HCT116 (cell line): Measurements from ENCODE around the gene ACCS. TPM values are rescaled to one million over a fixed set of nuclear protein-coding genes. Genes with fewer than 3 reads are reported as not detected.

Experiments
- ATAC-seq: fragments of 200-7000 bp; cut with Tn5 transposase; 2 replicates; pipeline ENCODE4 v1.9.1; 2020; ENCODE audit warnings: mild to moderate bottlenecking, moderate library complexity
- BruUV-seq: library from RNA; stranded (reverse); fragments of 400-500 nt; replicated peaks from 2 replicates; lab custom pipeline; 2021; lab: Mats Ljungman, UMichigan
- CTCF ChIA-PET: fragments of 300-600 bp; sonication (Branson Sonifier 250); formaldehyde crosslinking; loops from one replicate; lab custom pipeline; 2021; ENCODE audit warnings: antibody characterized with exemption; lab: Charles Lee
- POLR2A ChIA-PET: fragments of 300-600, 350-600 bp; sonication (Branson Sonifier 250); formaldehyde crosslinking; loops from one replicate; lab custom pipeline; 2021; ENCODE audit warnings: antibody characterized with exemption; lab: Charles Lee
- RAD21 ChIA-PET, 2 experiments: fragments of 300-600 bp; sonication (Branson Sonifier 250); formaldehyde crosslinking; loops; one replicate each; lab custom pipeline; 2023; ENCODE audit warnings: low total read pairs in 2 of 2; ENCODE audit not compliant: uncharacterized antibody in 2 of 2, unreplicated experiment in 2 of 2, low non-redundant PET in 1 of 2; lab: Charles Lee
- DNase-seq: peaks from one replicate; pipeline ENCODE4 v3.0.0-alpha.2; 2010; ENCODE audit warnings: low read depth, low spot score
- H2AFZ ChIP-seq: fragments of 200-600 bp; shearing (Covaris generic), sonication (generic); 2 replicates; pipeline ENCODE4 v1.6.1; 2017; ENCODE audit warnings: low read depth, mixed run types, mixed read lengths, antibody characterized with exemption, low read length; ENCODE audit not compliant: poor library complexity, severe bottlenecking
- H3K27ac ChIP-seq: 2 replicates; pipeline ENCODE4 v1.5.1; 2012; ENCODE audit warnings: low read depth, low read length
- H3K27me3 ChIP-seq: fragments of 200-600 bp; sonication (generic); 2 replicates; pipeline ENCODE4 v1.6.1; 2016; ENCODE audit warnings: mixed run types, low read length, mixed read lengths; ENCODE audit not compliant: insufficient read depth
- H3K36me3 ChIP-seq, 2 experiments: fragments of 200-500 bp in 1 of 2; fragments of 200-600 bp in 1 of 2; sonication (Bioruptor generic) in 1 of 2; sonication (generic) in 1 of 2; 2 replicates each; pipeline versions ENCODE4 v1.5.1 to v1.6.1; 2014 to 2016; ENCODE audit warnings: low read length in 2 of 2, inconsistent platforms in 1 of 2, mixed read lengths in 1 of 2, mixed run types in 1 of 2; ENCODE audit not compliant: insufficient read depth in 2 of 2, control insufficient read depth in 1 of 2
- H3K4me1 ChIP-seq, 2 experiments: fragments of 200-600 bp in 1 of 2; sonication (generic) in 1 of 2; 2 replicates each; pipeline versions ENCODE4 v1.5.1 to v1.6.1; 2012 to 2017; ENCODE audit warnings: low read length in 2 of 2, inconsistent platforms in 1 of 2, mild to moderate bottlenecking in 1 of 2, mixed read lengths in 1 of 2, mixed run types in 1 of 2, moderate library complexity in 1 of 2; ENCODE audit not compliant: insufficient read depth in 2 of 2, control insufficient read depth in 1 of 2
- H3K4me2 ChIP-seq: fragments of 200-600 bp; sonication (generic); 2 replicates; pipeline ENCODE4 v1.6.1; 2017; ENCODE audit warnings: mixed run types, low read length, mixed read lengths
- H3K4me3 ChIP-seq, 2 experiments: fragments of 200-600 bp in 1 of 2; sonication (generic) in 1 of 2; replicated peaks in 1 of 2; 2 replicates each; pipeline ENCODE4 v1.5.1; 2011 to 2016; ENCODE audit warnings: low read length in 2 of 2, control low read depth in 1 of 2, low read depth in 1 of 2, mild to moderate bottlenecking in 1 of 2, mixed read lengths in 1 of 2, mixed run types in 1 of 2
- H3K79me2 ChIP-seq: fragments of 200-600 bp; sonication (generic); 2 replicates; pipeline ENCODE4 v1.6.1; 2017; ENCODE audit warnings: mild to moderate bottlenecking, mixed run types, low read length, moderate library complexity, mixed read lengths; ENCODE audit not compliant: insufficient read depth
- H3K9ac ChIP-seq: fragments of 200-600 bp; sonication (generic); 2 replicates; pipeline ENCODE4 v1.6.1; 2016; ENCODE audit warnings: low read length, mixed read lengths
- H3K9me2 ChIP-seq: fragments of 200-600 bp; sonication (generic), shearing (Covaris generic); 2 replicates; pipeline ENCODE4 v1.6.1; 2017; ENCODE audit warnings: mixed run types, mild to moderate bottlenecking, moderate library complexity; ENCODE audit not compliant: insufficient read depth
- H3K9me3 ChIP-seq, 2 experiments: fragments of 200-500 bp in 1 of 2; fragments of 200-600 bp in 1 of 2; sonication (Bioruptor generic) in 1 of 2; sonication (generic) in 1 of 2; 2 replicates each; pipeline ENCODE4 v1.6.1; 2014 to 2017; ENCODE audit warnings: low read length in 2 of 2, mixed read lengths in 2 of 2, inconsistent platforms in 1 of 2, low read depth in 1 of 2, mild to moderate bottlenecking in 1 of 2, mixed run types in 1 of 2, moderate library complexity in 1 of 2; ENCODE audit not compliant: control insufficient read depth in 1 of 2, insufficient read depth in 1 of 2
- H4K20me1 ChIP-seq: fragments of 200-600 bp; sonication (generic), shearing (Covaris generic); 2 replicates; pipeline ENCODE4 v1.6.1; 2017; ENCODE audit warnings: mixed run types, mild to moderate bottlenecking, moderate library complexity; ENCODE audit not compliant: insufficient read depth
- ATF3 ChIP-seq: IDR thresholded peaks from 2 replicates; pipeline ENCODE4 v1.6.1; 2012
- CBX3 ChIP-seq: IDR thresholded peaks from 2 replicates; pipeline ENCODE4 v1.6.1; 2012; ENCODE audit warnings: low read depth
- CEBPB ChIP-seq: IDR thresholded peaks from 2 replicates; pipeline ENCODE4 v1.6.1; 2012; ENCODE audit warnings: low read depth
- ELF1 ChIP-seq: IDR thresholded peaks from 2 replicates; pipeline ENCODE4 v1.6.1; 2012; ENCODE audit warnings: low read depth, borderline replicate concordance
- EZH2 ChIP-seq: fragments of 200-600 bp; sonication (generic); IDR thresholded peaks from 2 replicates; pipeline ENCODE4 v1.6.1; 2017; ENCODE audit warnings: antibody characterized with exemption, mixed run types
- EZH2phosphoT487 ChIP-seq: fragments of 200-600 bp; IDR thresholded peaks from 2 replicates; pipeline ENCODE4 v1.6.1; 2018; ENCODE audit warnings: antibody characterized with exemption, borderline replicate concordance
- POLR2A ChIP-seq: IDR thresholded peaks from 2 replicates; pipeline ENCODE4 v1.7.0; 2011; ENCODE audit warnings: borderline replicate concordance; ENCODE audit not compliant: insufficient read depth, insufficient read length; ENCODE audit errors: extremely low read depth
- POLR2AphosphoS5 ChIP-seq: IDR thresholded peaks from 2 replicates; pipeline ENCODE4 v1.6.1; 2011; ENCODE audit warnings: mild to moderate bottlenecking, low read depth, low read length, moderate library complexity
- RAD21 ChIP-seq: IDR thresholded peaks from 2 replicates; pipeline ENCODE4 v1.6.1; 2012; ENCODE audit warnings: low read depth, mild to moderate bottlenecking
- REST ChIP-seq: IDR thresholded peaks from 2 replicates; pipeline ENCODE4 v1.6.1; 2012; ENCODE audit warnings: low read depth
- SIN3A ChIP-seq: IDR thresholded peaks from 2 replicates; pipeline ENCODE4 v1.6.1; 2012; ENCODE audit warnings: low read depth
- TCF7L2 ChIP-seq: IDR thresholded peaks from 2 replicates; pipeline ENCODE4 v1.7.0; 2011; ENCODE audit warnings: borderline replicate concordance, inconsistent platforms; ENCODE audit not compliant: insufficient read depth, insufficient read length; ENCODE audit errors: extremely low read depth
- YY1 ChIP-seq: IDR thresholded peaks from 2 replicates; pipeline ENCODE4 v1.6.1; 2011; ENCODE audit warnings: low read length, low read depth, moderate library complexity, mild to moderate bottlenecking; ENCODE audit not compliant: insufficient replicate concordance; ENCODE audit errors: extremely low read depth
- ZBTB33 ChIP-seq: IDR thresholded peaks from 2 replicates; pipeline ENCODE4 v1.6.1; 2011; ENCODE audit warnings: mild to moderate bottlenecking, low read length, moderate library complexity; ENCODE audit not compliant: insufficient replicate concordance; ENCODE audit errors: extremely low read depth
- ZFX ChIP-seq: fragments of 450-650 bp; IDR thresholded peaks from 2 replicates; pipeline ENCODE4 v1.6.1; 2017
- ZNF274 ChIP-seq: fragments of 200-500 bp; sonication (Bioruptor generic); IDR thresholded peaks from 2 replicates; pipeline ENCODE4 v1.6.1; 2014; ENCODE audit warnings: mild to moderate bottlenecking, low read depth, low read length, inconsistent platforms
- intact Hi-C: fragments of 100-400 bp; cut with micrococcal nuclease; formaldehyde crosslinking; loops from 2 replicates; pipeline ENCODE4 v1.10.0; 2022
- total RNA-seq: library from RNA; stranded (reverse); gene quantifications from one replicate; pipeline ENCODE4 v1.2.1, GENCODE V29; 2021; ENCODE audit not compliant: unreplicated experiment

The ACCS gene
- total RNA-seq, 1 experiment from 2014 or later = 13.2 TPM

GRCh38 chr11:44032299-44033085 is 33.6 kb upstream of the ACCS start:
- Histone ChIP-seq H3K4me1 (peaks cover 0 to 3% of the 10 kb centered on the region in 2 experiments; a peak in 1 of 4 replicates), H3K9ac (no peak overlapping the region), H3K9me2 (no peaks in the 10 kb centered on the region), H3K27me3 (no peaks in the 10 kb centered on the region), H2AFZ (no peak overlapping the region), H3K36me3 (no peaks in the 10 kb centered on the region), H3K9me3 (no peaks in the 10 kb centered on the region), H3K4me2 (no peak overlapping the region), H3K4me3 (no peak overlapping the region), H3K27ac (no peak overlapping the region), H4K20me1 (no peaks in the 10 kb centered on the region), H3K79me2 (no peaks in the 10 kb centered on the region)
- intact Hi-C loops = no loop called here
- DNase-seq (no peak), ATAC-seq (no peak)
- ChIA-PET CTCF (no interaction called here), POLR2A (no interaction called here), RAD21 (no interaction called here)
- no TSS peak for BruUV-seq
- TF ChIP-seq SIN3A (no peak), REST (no peak), ZBTB33 (no peak), POLR2AphosphoS5 (no peak), ATF3 (no peak), YY1 (no peak), POLR2A (no peak), CEBPB (no peak), ZNF274 (no peak), EZH2phosphoT487 (no peak), EZH2 (no peak), TCF7L2 (no peak), ELF1 (no peak), CBX3 (no peak), RAD21 (no peak), ZFX (no peak)
